HEK293 (cell line): Measurements from ENCODE around the gene ARMC12.

Source experiments
- CTCF ChIA-PET: fragments of 350-600 bp; formaldehyde crosslinking; extraction: SDS; loops from one replicate; lab custom pipeline; 2021; ENCODE audit warnings: antibody characterized with exemption; lab: Yijun Ruan, JAX
- POLR2A ChIA-PET: fragments of 300-600 bp; formaldehyde crosslinking; extraction: SDS; loops from one replicate; lab custom pipeline; 2020; ENCODE audit warnings: antibody characterized with exemption, inconsistent platforms; lab: Yijun Ruan, JAX
- H3K27ac ChIP-seq: fragments of 200-500 bp; sonication (Bioruptor generic); 2 replicates; pipeline ENCODE4 v1.5.1; 2014; ENCODE audit warnings: low read depth, low read length, control low read depth, inconsistent platforms; ENCODE audit errors: extremely low read depth
- H3K36me3 ChIP-seq, 2 experiments: fragments of 200-500 bp in 1 of 2; sonication (Bioruptor generic) in 1 of 2; 1 replicate in 1 of 2; 2 replicates in 1 of 2; pipeline ENCODE4 v1.5.1; 2014 to 2017; ENCODE audit warnings: inconsistent platforms in 2 of 2, low read length in 2 of 2; ENCODE audit not compliant: control insufficient read depth in 2 of 2, insufficient read depth in 1 of 2
- H3K4me1 ChIP-seq: fragments of 200-500 bp; sonication (Bioruptor generic); 2 replicates; pipeline ENCODE4 v1.5.1; 2014; ENCODE audit warnings: mild to moderate bottlenecking, low read length, inconsistent platforms; ENCODE audit not compliant: control insufficient read depth, insufficient read depth
- H3K4me3 ChIP-seq: 2 replicates; pipeline ENCODE4 v1.5.1; 2011; ENCODE audit warnings: low read depth, mild to moderate bottlenecking, control low read depth, low read length, moderate library complexity
- H3K9me3 ChIP-seq: fragments of 200-500 bp; sonication (Bioruptor generic); 2 replicates; pipeline ENCODE4 v1.5.1; 2014; ENCODE audit warnings: low read depth, low read length, inconsistent platforms; ENCODE audit not compliant: control insufficient read depth, insufficient read depth
- GFI1B ChIP-seq: fragments of 450-650 bp; formaldehyde crosslinking; IDR thresholded peaks from 2 replicates; pipeline ENCODE4 v1.5.1; 2016; ENCODE audit warnings: missing biosample characterization, missing genetic modification characterization
- GLIS1 ChIP-seq: fragments of 450-650 bp; formaldehyde crosslinking; IDR thresholded peaks from 2 replicates; pipeline ENCODE4 v1.5.1; 2016; ENCODE audit warnings: missing biosample characterization, missing genetic modification characterization
- SP7 ChIP-seq: fragments of 450-650 bp; formaldehyde crosslinking; IDR thresholded peaks from 2 replicates; pipeline ENCODE4 v1.5.1; 2016; ENCODE audit warnings: missing biosample characterization, missing genetic modification characterization
- ZFHX2 ChIP-seq: fragments of 450-650 bp; formaldehyde crosslinking; conservative IDR thresholded peaks from 2 replicates; pipeline ENCODE4 v1.5.1; 2016; ENCODE audit warnings: missing biosample characterization, missing genetic modification characterization
- ZNF140 ChIP-seq: fragments of 450-650 bp; formaldehyde crosslinking; IDR thresholded peaks from 2 replicates; pipeline ENCODE4 v1.5.1; 2016; ENCODE audit warnings: missing biosample characterization, missing genetic modification characterization
- ZNF155 ChIP-seq: fragments of 450-650 bp; formaldehyde crosslinking; IDR thresholded peaks from 2 replicates; pipeline ENCODE4 v1.5.1; 2016; ENCODE audit warnings: missing biosample characterization, missing genetic modification characterization
- ZNF19 ChIP-seq: fragments of 450-650 bp; formaldehyde crosslinking; IDR thresholded peaks from 2 replicates; pipeline ENCODE4; 2016; ENCODE audit warnings: missing biosample characterization, missing genetic modification characterization, low read depth
- ZNF248 ChIP-seq: fragments of 450-650 bp; formaldehyde crosslinking; IDR thresholded peaks from 2 replicates; pipeline ENCODE4 v1.5.1; 2017; ENCODE audit warnings: missing biosample characterization, missing genetic modification characterization
- ZNF274 ChIP-seq, 2 experiments: fragments of 200-500 bp in 1 of 2; fragments of 450-650 bp in 1 of 2; sonication (Bioruptor generic) in 1 of 2; formaldehyde crosslinking in 1 of 2; IDR thresholded peaks; 2 replicates each; pipeline versions ENCODE4 v1.5.1 to v1.6.1; 2014 to 2016; ENCODE audit warnings: borderline replicate concordance in 1 of 2, inconsistent platforms in 1 of 2, low read length in 1 of 2, missing biosample characterization in 1 of 2, missing genetic modification characterization in 1 of 2
- ZNF302 ChIP-seq: fragments of 450-650 bp; formaldehyde crosslinking; IDR thresholded peaks from 2 replicates; pipeline ENCODE4 v1.5.1; 2016; ENCODE audit warnings: missing biosample characterization, missing genetic modification characterization, low read depth
- ZNF311 ChIP-seq: fragments of 450-650 bp; formaldehyde crosslinking; IDR thresholded peaks from 2 replicates; pipeline ENCODE4 v1.5.1; 2017; ENCODE audit warnings: missing biosample characterization, missing genetic modification characterization, borderline replicate concordance
- ZNF423 ChIP-seq: fragments of 450-650 bp; formaldehyde crosslinking; IDR thresholded peaks from 2 replicates; pipeline ENCODE4 v1.5.1; 2016; ENCODE audit warnings: missing biosample characterization, missing genetic modification characterization
- ZNF426 ChIP-seq: fragments of 450-650 bp; formaldehyde crosslinking; IDR thresholded peaks from 2 replicates; pipeline ENCODE4 v1.5.1; 2017; ENCODE audit warnings: missing biosample characterization, missing genetic modification characterization, mild to moderate bottlenecking, inconsistent platforms, moderate library complexity
- ZNF623 ChIP-seq: fragments of 450-650 bp; formaldehyde crosslinking; IDR thresholded peaks from 2 replicates; pipeline ENCODE4 v1.5.1; 2016; ENCODE audit warnings: missing biosample characterization, missing genetic modification characterization
- ZNF629 ChIP-seq: fragments of 450-650 bp; formaldehyde crosslinking; IDR thresholded peaks from 2 replicates; pipeline ENCODE4 v1.5.1; 2017; ENCODE audit warnings: missing biosample characterization, missing genetic modification characterization
- ZNF664 ChIP-seq: fragments of 450-650 bp; formaldehyde crosslinking; IDR thresholded peaks from 2 replicates; pipeline ENCODE4 v1.5.1; 2016; ENCODE audit warnings: missing biosample characterization, missing genetic modification characterization
- ZXDB ChIP-seq: fragments of 450-650 bp; formaldehyde crosslinking; IDR thresholded peaks from 2 replicates; pipeline ENCODE4 v1.5.1; 2016; ENCODE audit warnings: missing biosample characterization, missing genetic modification characterization
- TF ChIP-seq, protein P1 (sequence below): fragments of 450-650 bp; formaldehyde crosslinking; conservative IDR thresholded peaks from 2 replicates; pipeline ENCODE4 v1.5.1; 2016; ENCODE audit warnings: low read depth, missing biosample characterization, missing genetic modification characterization
- TF ChIP-seq, protein P2 (sequence below): fragments of 450-650 bp; formaldehyde crosslinking; IDR thresholded peaks from 2 replicates; pipeline ENCODE4 v1.5.1; 2016; ENCODE audit warnings: missing biosample characterization, missing genetic modification characterization
- TF ChIP-seq, protein P3 (sequence below): fragments of 450-650 bp; formaldehyde crosslinking; IDR thresholded peaks from 2 replicates; pipeline ENCODE4 v1.5.1; 2016; ENCODE audit warnings: missing biosample characterization, missing genetic modification characterization
- TF ChIP-seq, protein P4 (sequence below): fragments of 450-650 bp; formaldehyde crosslinking; IDR thresholded peaks from 2 replicates; pipeline ENCODE4 v1.5.1; 2016; ENCODE audit warnings: missing biosample characterization, missing genetic modification characterization

ARMC12 gene

DNA sequence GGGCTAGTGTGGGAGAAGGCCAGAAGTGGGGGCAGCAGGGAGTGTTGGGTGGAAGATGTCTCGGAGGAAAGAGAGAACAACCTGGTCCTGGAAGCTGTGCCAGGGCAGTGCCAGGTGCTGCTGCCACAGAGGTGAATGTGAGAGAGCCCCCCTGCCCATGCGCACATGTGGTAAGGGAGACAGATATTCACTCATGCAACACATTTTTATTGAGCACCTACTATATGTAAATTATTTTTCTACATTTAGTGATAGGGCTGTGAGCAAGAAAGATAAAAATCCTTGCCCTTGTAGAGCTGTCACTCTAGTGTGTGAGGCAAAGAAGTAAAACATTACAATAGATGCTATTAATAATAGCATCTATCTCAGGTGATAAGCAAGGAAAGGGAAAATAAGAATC is 44.5 kb downstream of the ARMC12 start:
- H3K36me3 ChIP-seq = no peaks in the 10 kb centered on the region
- no peaks in the 10 kb centered on the region for H3K4me1 ChIP-seq
- no peak overlapping the region for H3K27ac ChIP-seq
- no peak overlapping the region for H3K4me3 ChIP-seq
- no peaks in the 10 kb centered on the region for H3K9me3 ChIP-seq
- POLR2A ChIA-PET = no interaction called here
- no peak for TF ChIP-seq ZNF155 (tag by site-specific recombination)
- TF ChIP-seq ZNF426 (tag by site-specific recombination) = no peak
- no peak for TF ChIP-seq ZNF274 (IDR thresholded peaks at IDR 0.05; ENCODE audit: low read length)
- no peak for TF ChIP-seq ZNF274 (tag by site-specific recombination; IDR thresholded peaks at IDR 0.05; ENCODE audit: borderline replicate concordance)
- no peak for TF ChIP-seq ZNF19
- TF ChIP-seq ZNF311 (tag by site-specific recombination) = no peak
- peak; percentile 97 for TF ChIP-seq ZNF664 (tag by site-specific recombination)
- TF ChIP-seq, protein P1, sequence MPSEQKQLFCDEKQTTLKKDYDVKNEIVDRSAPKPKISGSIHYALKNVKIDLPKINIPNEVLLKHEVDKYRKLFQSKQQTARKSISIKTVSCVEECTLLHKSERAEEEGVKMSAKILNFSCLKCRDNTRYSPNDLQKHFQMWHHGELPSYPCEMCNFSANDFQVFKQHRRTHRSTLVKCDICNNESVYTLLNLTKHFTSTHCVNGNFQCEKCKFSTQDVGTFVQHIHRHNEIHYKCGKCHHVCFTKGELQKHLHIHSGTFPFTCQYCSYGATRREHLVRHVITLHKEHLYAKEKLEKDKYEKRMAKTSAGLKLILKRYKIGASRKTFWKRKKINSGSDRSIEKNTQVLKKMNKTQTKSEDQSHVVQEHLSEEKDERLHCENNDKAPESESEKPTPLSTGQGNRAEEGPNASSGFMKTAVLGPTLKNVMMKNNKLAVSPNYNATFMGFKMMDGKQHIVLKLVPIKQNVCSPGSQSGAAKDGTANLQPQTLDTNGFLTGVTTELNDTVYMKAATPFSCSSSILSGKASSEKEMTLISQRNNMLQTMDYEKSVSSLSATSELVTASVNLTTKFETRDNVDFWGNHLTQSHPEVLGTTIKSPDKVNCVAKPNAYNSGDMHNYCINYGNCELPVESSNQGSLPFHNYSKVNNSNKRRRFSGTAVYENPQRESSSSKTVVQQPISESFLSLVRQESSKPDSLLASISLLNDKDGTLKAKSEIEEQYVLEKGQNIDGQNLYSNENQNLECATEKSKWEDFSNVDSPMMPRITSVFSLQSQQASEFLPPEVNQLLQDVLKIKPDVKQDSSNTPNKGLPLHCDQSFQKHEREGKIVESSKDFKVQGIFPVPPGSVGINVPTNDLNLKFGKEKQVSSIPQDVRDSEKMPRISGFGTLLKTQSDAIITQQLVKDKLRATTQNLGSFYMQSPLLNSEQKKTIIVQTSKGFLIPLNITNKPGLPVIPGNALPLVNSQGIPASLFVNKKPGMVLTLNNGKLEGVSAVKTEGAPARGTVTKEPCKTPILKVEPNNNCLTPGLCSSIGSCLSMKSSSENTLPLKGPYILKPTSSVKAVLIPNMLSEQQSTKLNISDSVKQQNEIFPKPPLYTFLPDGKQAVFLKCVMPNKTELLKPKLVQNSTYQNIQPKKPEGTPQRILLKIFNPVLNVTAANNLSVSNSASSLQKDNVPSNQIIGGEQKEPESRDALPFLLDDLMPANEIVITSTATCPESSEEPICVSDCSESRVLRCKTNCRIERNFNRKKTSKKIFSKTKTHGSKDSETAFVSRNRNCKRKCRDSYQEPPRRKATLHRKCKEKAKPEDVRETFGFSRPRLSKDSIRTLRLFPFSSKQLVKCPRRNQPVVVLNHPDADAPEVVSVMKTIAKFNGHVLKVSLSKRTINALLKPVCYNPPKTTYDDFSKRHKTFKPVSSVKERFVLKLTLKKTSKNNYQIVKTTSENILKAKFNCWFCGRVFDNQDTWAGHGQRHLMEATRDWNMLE (tag by site-specific recombination) = no peak
- TF ChIP-seq ZXDB (tag by site-specific recombination) = no peak
- CTCF ChIA-PET = no interaction called here

DNA sequence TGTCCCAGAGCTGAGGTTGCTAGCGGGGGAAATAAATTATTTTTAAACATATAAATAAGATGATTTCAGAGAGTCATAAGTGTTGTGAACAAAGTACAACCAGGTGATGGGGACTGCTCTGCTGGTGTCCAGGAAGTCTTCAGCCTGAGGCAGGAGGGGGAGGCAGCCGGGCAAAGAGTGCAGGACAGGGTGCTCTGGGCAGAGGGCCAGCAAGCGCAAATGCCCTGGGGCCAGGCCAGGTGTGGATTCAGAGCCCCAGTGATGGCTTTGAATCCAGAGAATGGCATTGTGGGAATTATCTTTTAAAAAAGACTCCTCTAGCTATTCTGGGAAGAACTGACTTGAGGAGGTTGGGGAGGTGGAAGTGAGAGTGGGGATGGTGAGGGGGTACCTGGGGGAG is 45.6 kb downstream of the ARMC12 start:
- no peaks in the 10 kb centered on the region for H3K36me3 ChIP-seq
- POLR2A ChIA-PET = no interaction called here
- no peak overlapping the region for H3K27ac ChIP-seq
- no peak overlapping the region for H3K4me3 ChIP-seq
- H3K4me1 ChIP-seq = no peaks in the 10 kb centered on the region
- CTCF ChIA-PET = interaction anchor here (0.7 kb wide), 1 partner anchor 132 kb away, joined by 7 read pairs; no protein-coding TSS in a partner anchor
- H3K9me3 ChIP-seq = no peaks in the 10 kb centered on the region
- TF ChIP-seq SP7 = no peak
- TF ChIP-seq, protein P2, sequence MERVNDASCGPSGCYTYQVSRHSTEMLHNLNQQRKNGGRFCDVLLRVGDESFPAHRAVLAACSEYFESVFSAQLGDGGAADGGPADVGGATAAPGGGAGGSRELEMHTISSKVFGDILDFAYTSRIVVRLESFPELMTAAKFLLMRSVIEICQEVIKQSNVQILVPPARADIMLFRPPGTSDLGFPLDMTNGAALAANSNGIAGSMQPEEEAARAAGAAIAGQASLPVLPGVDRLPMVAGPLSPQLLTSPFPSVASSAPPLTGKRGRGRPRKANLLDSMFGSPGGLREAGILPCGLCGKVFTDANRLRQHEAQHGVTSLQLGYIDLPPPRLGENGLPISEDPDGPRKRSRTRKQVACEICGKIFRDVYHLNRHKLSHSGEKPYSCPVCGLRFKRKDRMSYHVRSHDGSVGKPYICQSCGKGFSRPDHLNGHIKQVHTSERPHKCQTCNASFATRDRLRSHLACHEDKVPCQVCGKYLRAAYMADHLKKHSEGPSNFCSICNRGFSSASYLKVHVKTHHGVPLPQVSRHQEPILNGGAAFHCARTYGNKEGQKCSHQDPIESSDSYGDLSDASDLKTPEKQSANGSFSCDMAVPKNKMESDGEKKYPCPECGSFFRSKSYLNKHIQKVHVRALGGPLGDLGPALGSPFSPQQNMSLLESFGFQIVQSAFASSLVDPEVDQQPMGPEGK (tag by site-specific recombination) = 0 out of 2 replicates have a peak, but pooled peaks have one; percentile 12
- no peak for TF ChIP-seq ZNF302 (tag by site-specific recombination)
- no peak for TF ChIP-seq ZNF140
- no peak for TF ChIP-seq ZNF423 (tag by site-specific recombination)
- TF ChIP-seq ZFHX2 (tag by site-specific recombination) = no peak
- peak; percentile 88 for TF ChIP-seq ZNF623
- TF ChIP-seq, protein P3, sequence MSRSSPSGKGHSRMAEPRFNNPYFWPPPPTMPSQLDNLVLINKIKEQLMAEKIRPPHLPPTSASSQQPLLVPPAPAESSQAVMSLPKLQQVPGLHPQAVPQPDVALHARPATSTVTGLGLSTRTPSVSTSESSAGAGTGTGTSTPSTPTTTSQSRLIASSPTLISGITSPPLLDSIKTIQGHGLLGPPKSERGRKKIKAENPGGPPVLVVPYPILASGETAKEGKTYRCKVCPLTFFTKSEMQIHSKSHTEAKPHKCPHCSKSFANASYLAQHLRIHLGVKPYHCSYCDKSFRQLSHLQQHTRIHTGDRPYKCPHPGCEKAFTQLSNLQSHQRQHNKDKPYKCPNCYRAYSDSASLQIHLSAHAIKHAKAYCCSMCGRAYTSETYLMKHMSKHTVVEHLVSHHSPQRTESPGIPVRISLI = no peak
- TF ChIP-seq, protein P4, sequence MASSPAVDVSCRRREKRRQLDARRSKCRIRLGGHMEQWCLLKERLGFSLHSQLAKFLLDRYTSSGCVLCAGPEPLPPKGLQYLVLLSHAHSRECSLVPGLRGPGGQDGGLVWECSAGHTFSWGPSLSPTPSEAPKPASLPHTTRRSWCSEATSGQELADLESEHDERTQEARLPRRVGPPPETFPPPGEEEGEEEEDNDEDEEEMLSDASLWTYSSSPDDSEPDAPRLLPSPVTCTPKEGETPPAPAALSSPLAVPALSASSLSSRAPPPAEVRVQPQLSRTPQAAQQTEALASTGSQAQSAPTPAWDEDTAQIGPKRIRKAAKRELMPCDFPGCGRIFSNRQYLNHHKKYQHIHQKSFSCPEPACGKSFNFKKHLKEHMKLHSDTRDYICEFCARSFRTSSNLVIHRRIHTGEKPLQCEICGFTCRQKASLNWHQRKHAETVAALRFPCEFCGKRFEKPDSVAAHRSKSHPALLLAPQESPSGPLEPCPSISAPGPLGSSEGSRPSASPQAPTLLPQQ (tag by site-specific recombination) = no peak
- no peak for TF ChIP-seq ZNF248 (tag by site-specific recombination)
- TF ChIP-seq GFI1B = no peak
- TF ChIP-seq GLIS1 = no peak
- no peak for TF ChIP-seq ZNF629 (tag by site-specific recombination)
